ENCODE measurements around the gene VWA7.

VWA7 gene

DNA sequence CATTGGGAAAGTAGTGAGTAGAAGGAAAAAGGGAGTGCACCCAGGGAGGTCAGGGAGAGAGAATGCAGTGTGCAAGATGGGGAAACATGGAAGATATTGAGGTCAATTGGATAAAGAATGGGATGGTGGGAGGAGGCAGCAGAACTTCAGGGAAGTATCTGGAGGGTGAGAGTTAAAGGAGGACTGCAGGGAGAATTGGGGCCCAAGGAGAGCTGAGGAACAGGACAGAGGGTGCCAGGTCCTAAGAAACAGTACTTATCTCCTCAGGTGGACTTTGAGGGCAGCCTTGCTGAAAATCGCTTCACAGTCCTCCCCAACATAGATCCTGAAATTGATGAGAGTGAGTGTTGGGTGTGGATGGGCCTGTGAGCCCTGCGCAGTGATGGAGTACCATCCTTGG is 18.8 kb downstream of the VWA7 start:
- DNase-seq (ENCODE audit: low read depth in 2 of 2) = no peak

GRCh38 chr6:31752739-31753319 is 24.3 kb downstream of the VWA7 start:
- DNase-seq (ENCODE audit: low read depth in 2 of 2) = no peak

GRCh38 chr6:31750411-31751022 is 26.6 kb downstream of the VWA7 start:
- DNase-seq (ENCODE audit: low read depth in 2 of 2) = no peak

DNA sequence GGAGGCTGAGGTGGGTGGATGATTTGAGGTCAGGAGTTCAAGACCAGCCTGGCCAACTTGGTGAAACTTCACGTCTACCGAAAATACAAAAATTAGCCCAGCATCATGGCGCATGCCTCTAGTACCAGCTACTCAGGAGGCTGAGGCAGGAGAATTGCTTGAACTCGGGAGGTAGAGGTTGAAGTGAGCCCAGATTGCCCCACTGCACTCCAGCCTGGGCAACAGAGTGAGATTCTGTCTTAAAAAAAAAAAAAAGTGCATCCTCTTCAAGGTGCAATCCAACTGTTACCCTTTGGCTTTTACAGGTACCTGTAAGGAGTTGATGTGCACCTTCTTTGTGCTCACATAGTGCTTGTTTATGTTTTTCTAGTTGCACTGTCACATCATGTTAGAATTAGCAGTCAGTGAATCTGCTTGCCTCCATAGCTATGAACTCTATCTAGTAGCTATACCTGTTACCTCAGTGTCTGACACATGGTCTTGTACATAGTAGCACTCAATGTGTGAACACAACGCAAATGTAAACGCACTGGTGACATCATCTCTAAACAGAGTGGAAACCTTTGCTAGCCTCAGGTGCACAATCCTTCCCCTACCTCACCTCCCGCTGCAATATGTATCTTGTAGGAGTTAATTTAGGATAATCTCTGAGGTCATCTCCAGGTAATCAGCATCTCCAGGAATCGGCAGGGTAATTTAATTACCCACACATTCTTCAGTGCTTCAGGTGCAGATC is 27.7 kb downstream of the VWA7 start:
- no peak for DNase-seq (ENCODE audit: low read depth in 2 of 2)

- DNase-seq (ENCODE audit: low read depth in 2 of 2) = no peak
These were observed 32.7 kb downstream of the VWA7 start for GRCh38 chr6:31744422-31744821.

- DNase-seq (ENCODE audit: low read depth in 2 of 2) = no peak
These were observed 34.2 kb downstream of the VWA7 start for GRCh38 chr6:31742894-31743293.

DNA sequence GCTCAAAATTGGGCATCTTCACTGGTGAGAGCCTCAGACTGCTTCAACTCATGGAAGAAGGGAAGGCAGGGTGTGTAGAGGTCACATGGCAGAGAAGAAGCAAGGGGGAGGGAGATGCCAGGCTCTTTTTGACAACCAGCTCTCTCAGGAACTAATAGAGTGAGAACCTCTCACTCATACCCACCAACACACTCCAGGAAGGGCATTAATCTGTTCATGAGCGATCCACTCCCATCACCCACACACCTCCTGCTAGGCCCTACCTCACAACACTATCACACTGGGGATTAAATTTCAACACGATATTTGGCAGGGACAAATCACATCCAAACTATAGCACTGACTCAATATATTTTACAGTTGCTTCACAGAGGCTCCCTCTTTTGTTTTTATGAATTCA is 35.3 kb downstream of the VWA7 start:
- DNase-seq (ENCODE audit: low read depth in 2 of 2) = no peak

DNA sequence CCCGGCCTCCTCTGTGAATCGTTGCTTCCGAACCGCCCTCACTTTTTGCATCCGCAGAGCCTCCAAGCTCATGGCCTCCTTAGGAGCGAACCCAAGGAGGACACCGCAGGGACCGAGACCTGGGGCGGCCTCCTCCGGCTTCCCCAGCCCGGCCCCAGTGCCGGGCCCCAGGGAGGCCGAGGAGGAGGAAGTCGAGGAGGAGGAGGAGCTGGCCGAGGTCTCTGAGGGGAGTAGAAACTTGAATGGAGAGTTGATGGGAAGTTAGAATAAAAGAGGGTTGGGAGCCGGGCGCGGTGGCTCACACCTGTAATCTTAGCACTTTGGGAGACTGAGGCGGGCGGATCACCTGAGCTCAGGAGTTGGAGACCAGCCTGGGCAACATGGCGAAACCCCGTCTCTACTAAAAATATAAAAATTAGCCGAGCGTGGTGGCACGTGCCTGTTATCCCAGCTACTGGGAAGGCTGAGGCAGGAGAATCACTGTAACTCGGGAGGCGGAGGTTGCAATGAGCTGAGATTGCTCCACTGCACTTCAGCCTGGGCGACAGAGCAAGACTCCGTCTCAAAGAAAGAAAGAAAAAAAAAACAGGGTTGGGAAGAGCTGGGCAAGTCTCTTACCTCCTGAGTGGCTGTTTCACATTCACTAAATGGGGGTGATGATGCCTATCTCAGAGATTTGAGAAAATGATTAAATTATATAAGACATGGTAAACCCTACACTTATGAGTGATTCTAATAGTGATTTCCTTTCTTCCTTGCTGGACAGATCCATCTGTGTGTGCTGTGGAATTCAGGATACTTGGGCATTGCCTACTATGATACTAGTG is 36.5 kb downstream of the VWA7 start:
- no peak for DNase-seq (ENCODE audit: low read depth in 2 of 2)

DNA sequence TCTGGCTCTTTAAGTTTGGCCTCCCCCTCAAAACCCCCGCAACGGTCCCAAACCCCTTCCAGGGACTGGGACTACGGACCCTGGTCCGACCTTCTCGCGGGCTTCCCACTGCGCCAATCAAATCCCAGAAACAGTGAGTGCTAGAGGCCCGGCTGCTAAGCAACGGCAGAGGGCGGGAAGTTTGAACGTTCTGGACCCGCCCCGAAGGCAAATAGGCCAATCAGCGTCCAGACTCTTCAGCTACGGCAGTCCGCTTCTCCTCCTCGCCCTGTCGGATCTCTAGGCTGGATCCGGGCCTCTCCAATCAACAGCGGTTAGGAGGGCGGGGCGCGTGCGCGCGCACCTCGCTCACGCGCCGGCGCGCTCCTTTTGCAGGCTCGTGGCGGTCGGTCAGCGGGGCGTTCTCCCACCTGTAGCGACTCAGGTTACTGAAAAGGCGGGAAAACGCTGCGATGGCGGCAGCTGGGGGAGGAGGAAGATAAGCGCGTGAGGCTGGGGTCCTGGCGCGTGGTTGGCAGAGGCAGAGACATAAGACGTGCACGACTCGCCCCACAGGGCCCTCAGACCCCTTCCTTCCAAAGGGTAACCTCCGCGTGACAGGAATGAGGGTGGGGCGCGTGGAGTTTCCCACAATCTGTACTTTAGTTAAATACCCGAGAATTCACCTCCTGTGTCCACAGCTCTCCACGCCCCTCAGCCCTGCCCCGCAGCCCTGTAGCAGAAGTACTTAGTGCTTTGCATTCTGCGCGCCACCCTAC is 37.3 kb downstream of the VWA7 start, which contains the start of gene MSH5:
Gene MSH5 (plus strand): TSS at position 367 of the 758 bp plus-strand sequence. CDS start 462 bp downstream, outside the sequence.
- peak; percentile 92 to 96 for DNase-seq (ENCODE audit: low read depth in 2 of 2)

- peak in 1 of 2 experiments; percentile 60 for DNase-seq (ENCODE audit: low read depth in 2 of 2)
These were observed 38.8 kb downstream of the VWA7 start for GRCh38 chr6:31737991-31738979.

- no peak for DNase-seq (ENCODE audit: low read depth in 2 of 2)
These were observed 39.7 kb downstream of the VWA7 start for GRCh38 chr6:31737315-31737990.

DNA sequence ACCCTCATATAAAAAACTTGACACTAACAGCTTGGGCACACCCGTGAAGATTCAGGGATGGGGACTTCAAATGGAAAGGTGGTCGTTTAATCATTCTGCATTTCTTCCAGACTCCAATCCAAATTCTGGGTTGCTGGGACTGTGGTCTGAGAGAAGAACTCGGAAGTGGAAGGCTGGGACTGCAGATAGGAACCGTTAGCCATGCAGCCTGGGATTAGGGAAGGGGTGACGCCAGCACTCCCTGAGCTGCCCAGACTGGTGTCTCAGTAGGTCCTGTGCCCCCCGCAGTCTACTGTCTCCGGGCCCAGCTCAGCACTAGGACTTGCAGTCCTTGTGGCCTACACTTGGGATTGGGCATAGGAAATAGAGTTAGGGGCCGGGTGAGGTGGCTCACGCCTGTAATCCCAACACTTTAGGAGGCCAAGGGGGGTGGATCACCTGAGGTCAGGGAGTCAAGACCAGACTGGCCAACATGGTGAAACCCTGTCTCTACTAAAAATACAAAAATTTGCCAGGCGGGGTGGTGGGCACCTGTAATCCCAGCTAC is 40.3 kb downstream of the VWA7 start:
- no peak for DNase-seq (ENCODE audit: low read depth in 2 of 2)

GRCh38 chr6:31736021-31736767 is 40.9 kb downstream of the VWA7 start, which contains the start of gene CLIC1:
TSS of gene CLIC1 (minus strand) at chr6:31736530. CDS start at chr6:31736300, 230 bp downstream.
- peak; percentile 64 to 82 for DNase-seq (ENCODE audit: low read depth in 2 of 2)

DNA sequence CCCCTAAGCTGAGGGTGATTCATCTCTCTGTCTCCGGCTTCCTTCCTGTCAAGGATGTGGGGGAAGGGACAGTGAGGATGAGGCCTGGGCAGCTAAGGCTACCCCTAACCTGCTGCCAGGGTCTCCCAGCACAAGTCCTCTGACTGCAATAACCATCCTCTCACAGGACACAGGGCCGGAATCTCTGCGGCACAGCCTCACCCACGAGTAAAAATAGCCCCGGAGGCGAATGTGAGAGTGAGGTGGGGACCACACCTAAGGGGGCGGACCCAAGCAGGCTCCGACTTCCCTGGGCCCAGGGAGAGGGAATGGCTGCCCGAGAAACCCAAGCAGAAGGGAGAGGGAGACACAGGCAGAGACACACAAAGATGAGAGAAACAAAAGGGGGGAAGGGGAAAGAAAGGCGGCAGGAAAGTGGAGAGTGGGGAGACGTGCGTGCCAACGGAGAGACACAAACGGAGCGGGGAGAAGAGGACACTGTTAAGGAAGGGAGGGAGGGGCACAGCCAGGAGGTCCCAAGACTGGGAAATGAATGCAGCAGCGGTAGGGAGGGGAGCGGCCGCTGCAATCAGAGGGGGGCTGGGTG is 42.2 kb downstream of the VWA7 start:
- peak in 1 of 2 experiments; percentile 41 for DNase-seq (ENCODE audit: low read depth in 2 of 2)

GRCh38 chr6:31734247-31734820 is 42.8 kb downstream of the VWA7 start:
- DNase-seq (ENCODE audit: low read depth in 2 of 2) = no peak

DNA sequence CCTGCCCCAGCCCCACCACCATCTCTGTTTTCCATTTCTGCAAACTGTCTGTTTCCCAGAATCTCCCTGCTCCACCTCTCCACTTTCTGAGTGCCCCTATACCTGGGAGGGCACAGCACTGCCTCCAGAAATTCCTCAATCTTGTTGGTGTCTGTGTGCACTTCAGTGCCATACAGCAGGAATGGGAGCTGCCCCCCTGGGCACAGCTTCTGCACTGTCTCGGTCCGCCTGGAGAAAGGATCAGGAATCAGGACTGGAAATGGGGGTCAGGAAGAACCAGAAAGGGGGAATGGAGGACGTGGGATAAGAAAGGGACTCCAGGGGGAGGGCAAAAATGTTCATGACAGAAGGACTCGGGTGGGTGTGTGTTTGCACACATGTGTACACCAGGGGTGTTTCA is 43.4 kb downstream of the VWA7 start:
- DNase-seq (ENCODE audit: low read depth in 2 of 2) = no peak

DNA sequence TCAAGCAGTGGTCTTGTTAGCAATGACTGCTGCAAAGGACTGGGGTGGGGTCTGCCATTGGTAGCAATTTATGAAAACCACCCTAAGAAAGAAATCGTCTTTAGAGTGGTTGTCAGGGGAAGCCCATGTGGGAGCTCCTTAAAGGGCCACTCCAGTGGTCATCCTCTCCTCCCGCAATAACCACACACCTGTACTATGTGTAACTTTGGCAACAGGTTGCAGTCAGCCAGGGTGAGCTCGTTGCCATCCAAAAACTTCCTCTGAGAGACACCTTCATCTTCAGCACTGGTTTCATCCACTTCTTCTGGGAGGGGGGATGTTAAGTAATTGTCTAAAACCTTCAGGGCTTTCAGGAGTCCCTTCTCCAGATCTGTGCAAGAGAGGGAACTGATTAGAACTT is 45.1 kb downstream of the VWA7 start:
- no peak for DNase-seq (ENCODE audit: low read depth in 2 of 2)

DNA sequence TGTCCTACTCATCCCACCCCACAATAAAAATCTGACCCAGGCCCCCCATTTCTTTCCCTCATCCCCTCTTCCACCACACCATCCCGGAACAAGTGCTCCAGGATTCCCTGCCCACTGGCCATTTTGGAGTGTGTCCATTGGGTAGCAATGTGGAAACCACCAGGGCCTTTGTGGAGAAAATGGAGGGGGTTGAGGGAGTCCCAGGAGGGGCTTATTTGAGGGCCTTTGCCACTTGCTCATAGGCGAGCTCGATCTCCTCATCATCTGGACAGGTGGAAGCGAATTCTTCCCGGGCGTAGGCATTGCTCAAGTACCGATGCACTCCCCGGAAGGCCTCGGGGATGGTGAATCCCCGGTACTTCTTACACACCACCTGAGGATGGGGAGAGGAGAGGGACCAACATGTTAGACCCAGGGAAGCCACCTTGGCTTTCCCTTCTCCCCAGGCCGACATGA is 46.5 kb downstream of the VWA7 start:
- DNase-seq (ENCODE audit: low read depth in 2 of 2) = no peak

Data from stimulated activated CD4-positive, alpha-beta T cell treated with anti-CD3 and anti-CD28 coated beads, Interleukin-12 subunit alpha, Interleukin-12 subunit beta, amount 100 ng/mL, for 24 hours (primary cell).